Measurements from ENCODE around the gene CAMSAP3.
"Not testable (repeated sequence)": the region's sequence is repeated elsewhere in the genome, so short reads cannot be mapped to it uniquely, and the experiment has no call there.

CAMSAP3 gene

GRCh38 chr19:7639863-7640348 lies 44.2 kb downstream of the CAMSAP3 start:
- no peak overlapping the region for H3K4me3 ChIP-seq (ENCODE audit: low read depth, low read length)
- TF ChIP-seq, protein P1, sequence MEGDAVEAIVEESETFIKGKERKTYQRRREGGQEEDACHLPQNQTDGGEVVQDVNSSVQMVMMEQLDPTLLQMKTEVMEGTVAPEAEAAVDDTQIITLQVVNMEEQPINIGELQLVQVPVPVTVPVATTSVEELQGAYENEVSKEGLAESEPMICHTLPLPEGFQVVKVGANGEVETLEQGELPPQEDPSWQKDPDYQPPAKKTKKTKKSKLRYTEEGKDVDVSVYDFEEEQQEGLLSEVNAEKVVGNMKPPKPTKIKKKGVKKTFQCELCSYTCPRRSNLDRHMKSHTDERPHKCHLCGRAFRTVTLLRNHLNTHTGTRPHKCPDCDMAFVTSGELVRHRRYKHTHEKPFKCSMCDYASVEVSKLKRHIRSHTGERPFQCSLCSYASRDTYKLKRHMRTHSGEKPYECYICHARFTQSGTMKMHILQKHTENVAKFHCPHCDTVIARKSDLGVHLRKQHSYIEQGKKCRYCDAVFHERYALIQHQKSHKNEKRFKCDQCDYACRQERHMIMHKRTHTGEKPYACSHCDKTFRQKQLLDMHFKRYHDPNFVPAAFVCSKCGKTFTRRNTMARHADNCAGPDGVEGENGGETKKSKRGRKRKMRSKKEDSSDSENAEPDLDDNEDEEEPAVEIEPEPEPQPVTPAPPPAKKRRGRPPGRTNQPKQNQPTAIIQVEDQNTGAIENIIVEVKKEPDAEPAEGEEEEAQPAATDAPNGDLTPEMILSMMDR (IDR thresholded peaks at IDR 0.05; ENCODE audit: control insufficient read depth, extremely low read depth, insufficient read depth) = no peak
- no peak for DNase-seq (ENCODE audit: low read depth)

- H3K4me3 ChIP-seq (ENCODE audit: low read depth, low read length) = no peak overlapping the region
- no peak for DNase-seq (ENCODE audit: low read depth)
- TF ChIP-seq, protein P1 (IDR thresholded peaks at IDR 0.05; ENCODE audit: control insufficient read depth, extremely low read depth, insufficient read depth) = no peak
Measured at GRCh38 chr19:7640803-7641202, 45.1 kb downstream of the CAMSAP3 start.

DNA sequence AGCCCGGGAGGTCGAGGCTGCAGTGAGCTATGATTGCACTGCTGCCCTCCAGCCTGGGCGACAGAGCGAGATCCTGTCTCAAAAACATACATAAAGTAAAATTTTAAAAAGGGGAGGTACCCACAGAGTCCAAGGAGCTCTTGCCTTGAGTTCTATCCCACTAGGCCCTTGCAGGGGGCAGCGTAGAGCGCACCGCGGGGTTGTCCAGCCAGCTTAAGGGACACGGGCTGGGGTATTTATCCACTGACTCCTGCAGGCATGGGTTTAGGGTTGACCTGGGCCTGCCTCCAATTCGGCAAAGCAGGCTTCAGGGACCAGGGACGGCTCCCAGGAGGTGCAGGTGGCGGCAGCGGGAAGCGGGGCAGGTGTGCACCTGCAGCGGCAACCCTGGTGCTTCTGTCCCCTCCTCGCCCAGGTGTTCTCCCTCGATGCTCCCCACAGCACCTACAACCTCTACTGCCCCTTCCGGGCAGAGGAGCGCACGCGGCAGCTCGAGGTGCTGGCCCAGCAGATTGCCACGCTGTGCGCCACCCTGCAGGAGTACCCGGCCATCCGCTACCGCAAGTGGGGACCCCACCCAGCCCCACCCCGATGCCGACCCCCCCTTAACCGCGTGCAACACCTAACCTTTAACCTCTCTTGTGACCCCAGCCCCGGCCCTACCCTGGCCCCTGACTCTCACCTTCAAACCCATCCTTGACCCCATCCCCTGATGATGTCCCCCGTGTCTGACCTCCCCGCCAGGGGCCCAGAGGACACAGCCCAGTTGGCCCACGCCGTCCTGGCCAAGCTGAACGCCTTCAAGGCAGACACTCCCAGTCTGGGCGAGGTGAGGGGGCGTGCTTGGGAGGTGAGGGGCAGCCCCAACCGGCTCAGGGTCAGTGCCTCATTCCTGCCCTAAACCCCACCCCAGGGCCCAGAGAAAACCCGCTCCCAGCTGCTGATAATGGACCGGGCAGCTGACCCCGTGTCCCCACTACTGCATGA lies 45.9 kb downstream of the CAMSAP3 start:
- TF ChIP-seq, protein P1 (IDR thresholded peaks at IDR 0.05; ENCODE audit: control insufficient read depth, extremely low read depth, insufficient read depth) = no peak
- no peak overlapping the region for H3K4me3 ChIP-seq (ENCODE audit: low read depth, low read length)
- DNase-seq (ENCODE audit: low read depth) = no peak

DNA sequence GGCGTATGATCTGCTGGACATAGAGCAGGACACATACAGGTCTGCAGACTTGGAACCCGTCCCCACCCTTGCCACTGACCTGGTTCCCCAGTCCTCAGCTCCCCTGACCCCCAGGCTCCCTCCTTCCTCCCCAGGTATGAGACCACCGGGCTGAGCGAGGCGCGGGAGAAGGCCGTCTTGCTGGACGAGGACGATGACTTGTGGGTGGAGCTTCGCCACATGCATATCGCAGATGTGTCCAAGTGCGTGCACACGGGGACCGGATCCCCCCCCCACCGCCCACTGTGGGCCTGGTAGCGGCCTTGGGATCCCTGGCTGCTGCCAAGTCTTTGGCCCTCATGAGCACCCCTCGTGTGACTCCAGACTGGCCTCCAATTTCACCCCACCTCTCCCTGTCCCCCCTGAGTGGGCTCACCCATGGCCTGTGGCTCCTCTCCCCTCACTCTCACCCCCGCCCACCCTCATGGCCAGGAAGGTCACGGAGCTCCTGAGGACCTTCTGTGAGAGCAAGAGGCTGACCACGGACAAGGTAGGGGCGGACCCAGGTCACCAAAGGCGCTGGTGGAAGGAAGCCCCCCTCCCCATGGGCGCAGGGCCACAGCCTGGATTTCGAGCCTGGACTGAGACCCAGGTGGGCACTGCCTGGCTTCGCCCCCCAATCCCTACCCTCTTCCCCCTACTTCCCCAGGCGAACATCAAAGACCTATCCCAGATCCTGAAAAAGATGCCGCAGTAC lies 46.8 kb downstream of the CAMSAP3 start:
- DNase-seq (ENCODE audit: low read depth) = no peak
- no peak overlapping the region for H3K4me3 ChIP-seq (ENCODE audit: low read depth, low read length)
- TF ChIP-seq, protein P1 (IDR thresholded peaks at IDR 0.05; ENCODE audit: control insufficient read depth, extremely low read depth, insufficient read depth) = no peak

GRCh38 chr19:7643031-7643415 lies 47.4 kb downstream of the CAMSAP3 start:
- TF ChIP-seq, protein P1 (IDR thresholded peaks at IDR 0.05; ENCODE audit: control insufficient read depth, extremely low read depth, insufficient read depth) = no peak
- DNase-seq (ENCODE audit: low read depth) = no peak
- H3K4me3 ChIP-seq (ENCODE audit: low read depth, low read length) = no peak overlapping the region

- peak; percentile 43 for DNase-seq (ENCODE audit: low read depth)
- not testable (repeated sequence) for H3K4me3 ChIP-seq (ENCODE audit: low read depth, low read length)
Measured at GRCh38 chr19:7643629-7644549, 48.2 kb downstream of the CAMSAP3 start.

Data from LNCaP clone FGC (cell line).